Mesodermal cell (in vitro differentiated cells): Measurements from ENCODE around the gene ZNF219.

Source experiments
- H3K27ac ChIP-seq: 2 replicates; pipeline ENCODE4 v1.7.0; 2013; ENCODE audit warnings: mild to moderate bottlenecking, low read depth, low read length, moderate library complexity; ENCODE audit not compliant: severe bottlenecking
- H3K36me3 ChIP-seq: 2 replicates; pipeline ENCODE4 v1.7.1; 2013; ENCODE audit warnings: mild to moderate bottlenecking, low read length, moderate library complexity; ENCODE audit not compliant: control insufficient read depth, insufficient read depth
- H3K4me1 ChIP-seq: one replicate; pipeline ENCODE4 v1.7.1; 2013; ENCODE audit warnings: mild to moderate bottlenecking, low read length; ENCODE audit not compliant: insufficient read depth, control insufficient read depth, poor library complexity, severe bottlenecking
- H3K4me3 ChIP-seq: 2 replicates; pipeline ENCODE4 v1.7.0; 2013; ENCODE audit warnings: low read length, control low read depth, mild to moderate bottlenecking; ENCODE audit not compliant: insufficient read depth, poor library complexity, severe bottlenecking; ENCODE audit errors: extremely low read depth
- H3K9me3 ChIP-seq: 2 replicates; pipeline ENCODE4 v1.7.1; 2013; ENCODE audit warnings: mild to moderate bottlenecking, low read length, moderate library complexity; ENCODE audit not compliant: control insufficient read depth
- WGBS, 2 experiments: methylation state at CpG; one replicate each; pipeline ENCODE4 v1.1.5; 2013; ENCODE audit warnings: missing lambda C conversion rate in 2 of 2; ENCODE audit not compliant: insufficient coverage in 2 of 2; 5-methylcytosine and 5-hydroxymethylcytosine counted together

ZNF219 gene

DNA sequence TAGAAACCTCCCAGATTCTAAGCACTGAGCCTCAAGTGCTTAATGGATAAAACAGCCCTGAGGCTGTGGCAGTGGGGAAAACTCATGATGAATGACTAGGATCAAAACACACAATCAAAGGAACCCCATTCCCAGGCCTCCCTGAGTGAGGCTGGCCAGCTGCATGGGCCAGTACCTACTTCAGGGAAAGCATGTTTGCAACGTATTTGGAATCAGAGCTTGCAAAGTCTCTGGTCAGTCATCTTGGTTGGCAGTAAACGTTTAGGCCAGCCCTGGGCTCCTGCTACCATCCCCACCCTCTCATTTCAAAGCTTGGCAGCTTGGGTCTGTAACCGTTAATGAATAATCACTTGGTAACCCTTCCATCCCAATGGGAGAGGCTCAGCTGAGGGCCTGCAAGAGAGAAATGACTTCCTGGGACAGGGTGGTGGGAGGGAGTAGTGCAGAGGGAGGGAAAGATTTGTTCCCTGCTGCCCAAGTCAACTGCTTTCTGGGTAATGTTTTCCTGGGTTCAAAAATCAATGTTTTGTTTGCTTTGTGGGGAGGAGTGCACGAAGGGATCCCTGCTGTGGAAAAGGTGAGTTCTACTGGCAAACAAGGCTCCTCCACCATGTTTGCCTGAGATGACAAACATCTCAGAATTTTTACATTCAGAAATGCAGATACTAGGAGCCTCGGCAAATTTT is 42.9 kb downstream of the ZNF219 start:
- Histone ChIP-seq H3K9me3 (no peaks in the 10 kb centered on the region), H3K4me1 (peaks cover 11% of the 10 kb centered on the region), H3K36me3 (no peaks in the 10 kb centered on the region), H3K4me3 (no peak overlapping the region), H3K27ac (no peak overlapping the region)
- WGBS, 2 experiments: 64 to 68% methylated on average over 3 to 4 of the region's 5 CpGs

DNA sequence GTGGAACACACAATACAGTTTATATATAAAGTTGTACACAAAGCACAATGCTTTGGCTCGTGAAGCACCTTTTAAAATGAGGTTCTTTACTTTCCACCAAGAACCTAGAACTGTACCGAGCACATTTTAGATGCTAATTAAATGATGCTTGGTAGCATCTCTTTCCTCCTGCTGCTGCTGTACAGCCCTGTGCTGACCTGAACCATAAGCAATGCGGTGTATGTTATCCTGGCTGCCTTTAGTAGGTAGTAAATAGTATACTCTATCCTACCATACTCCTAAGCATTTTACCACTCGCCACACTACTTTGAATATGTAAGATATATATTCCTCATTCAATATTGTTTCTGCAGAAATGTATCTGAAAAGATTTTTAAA is 43.7 kb downstream of the ZNF219 start:
- WGBS, 2 experiments: 100% methylated on average over 1 of the region's 4 CpGs; no CpG with 5 or more reads in 1 of the 2 experiments
- Histone ChIP-seq H3K27ac (no peak overlapping the region), H3K36me3 (no peaks in the 10 kb centered on the region)

DNA sequence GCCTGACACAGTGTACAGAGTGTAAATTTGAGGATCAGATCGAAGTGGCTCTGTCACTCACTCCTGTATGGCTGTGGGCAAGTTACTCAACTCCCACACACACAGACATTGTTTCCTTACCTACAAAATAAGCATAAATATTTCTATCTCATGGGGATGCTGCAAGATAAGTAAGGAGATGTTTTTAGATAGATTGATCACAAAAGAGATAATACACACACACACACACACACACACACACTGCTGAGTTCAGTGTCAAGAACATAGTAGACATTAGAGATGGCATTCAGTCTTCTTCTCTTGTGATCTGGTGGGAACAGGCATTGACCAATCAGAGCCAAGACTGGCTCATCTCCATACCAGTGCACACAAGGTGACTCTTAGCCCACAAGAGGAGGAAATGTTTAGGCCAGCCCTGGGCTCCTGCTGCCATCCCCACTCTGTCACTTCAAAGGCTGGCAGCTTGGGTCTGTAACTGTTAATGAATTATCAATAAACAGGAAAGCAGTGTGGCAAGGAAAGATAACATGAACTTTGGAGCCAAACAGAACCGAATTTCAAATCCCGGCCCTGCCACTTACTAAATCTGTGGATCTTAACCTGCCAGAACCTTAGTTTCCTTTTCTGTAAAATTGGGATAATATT is 44.2 kb downstream of the ZNF219 start:
- Histone ChIP-seq H3K36me3 (no peaks in the 10 kb centered on the region), H3K9me3 (no peaks in the 10 kb centered on the region), H3K4me3 (no peak overlapping the region), H3K4me1 (peaks cover 3% of the 10 kb centered on the region), H3K27ac (no peak overlapping the region)
- WGBS, 2 experiments: 92% methylated on average over 2 of the region's 3 CpGs

More for the DNA sequence above, 43.7 kb downstream of the ZNF219 start:
- peaks cover 3% of the 10 kb centered on the region for H3K4me1 ChIP-seq
- H3K9me3 ChIP-seq: no peaks in the 10 kb centered on the region
- H3K4me3 ChIP-seq: no peak overlapping the region

DNA sequence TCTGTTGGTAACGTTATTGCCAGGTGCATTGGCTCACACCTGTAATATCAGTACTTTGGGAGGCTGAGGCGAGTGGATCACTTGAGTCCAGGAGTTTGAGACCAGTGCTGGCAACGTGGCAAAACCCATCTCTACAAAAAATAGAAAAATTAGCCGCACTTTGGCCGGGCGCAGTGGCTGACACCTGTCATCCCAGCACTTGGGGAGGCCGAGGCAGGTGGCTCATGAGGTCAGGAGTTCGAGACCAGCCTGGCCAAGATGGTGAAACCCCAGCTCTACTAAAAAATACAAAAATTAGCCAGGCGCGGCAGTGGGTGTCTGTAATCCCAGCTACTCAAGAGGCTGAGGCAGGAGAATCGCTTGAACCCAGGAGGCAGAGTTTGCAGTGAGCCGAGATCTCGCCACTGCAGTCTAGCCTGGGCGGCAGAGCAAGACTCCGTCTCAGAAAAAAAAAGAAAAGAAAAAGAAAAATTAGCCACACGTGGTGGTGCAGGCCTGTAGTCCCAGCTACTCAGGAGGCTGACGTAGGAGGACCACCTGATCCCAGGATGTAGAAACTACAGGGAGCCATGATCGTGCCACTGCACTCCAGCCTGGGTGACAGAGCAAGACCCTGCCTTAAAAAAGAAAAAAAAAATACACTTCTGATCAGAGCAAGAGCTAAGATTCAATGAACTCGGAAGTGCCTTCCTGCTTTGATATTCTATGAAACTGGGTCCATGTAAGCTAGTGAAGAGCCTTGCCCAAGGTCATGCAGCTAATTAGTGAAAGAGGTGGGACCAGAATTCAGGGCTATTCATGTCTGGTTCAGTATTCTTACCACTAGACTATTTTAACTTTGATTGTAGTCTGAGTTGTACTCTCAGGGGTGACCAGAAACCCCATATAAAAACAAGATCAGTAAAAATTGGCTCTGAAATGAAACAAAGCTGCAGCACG is 45.0 kb downstream of the ZNF219 start:
- WGBS, 2 experiments: 89% methylated on average over 16 to 18 of the region's 20 CpGs
- Histone ChIP-seq H3K4me3 (no peak overlapping the region), H3K27ac (no peak overlapping the region), H3K9me3 (no peaks in the 10 kb centered on the region), H3K36me3 (no peaks in the 10 kb centered on the region), H3K4me1 (peaks cover 3% of the 10 kb centered on the region)

DNA sequence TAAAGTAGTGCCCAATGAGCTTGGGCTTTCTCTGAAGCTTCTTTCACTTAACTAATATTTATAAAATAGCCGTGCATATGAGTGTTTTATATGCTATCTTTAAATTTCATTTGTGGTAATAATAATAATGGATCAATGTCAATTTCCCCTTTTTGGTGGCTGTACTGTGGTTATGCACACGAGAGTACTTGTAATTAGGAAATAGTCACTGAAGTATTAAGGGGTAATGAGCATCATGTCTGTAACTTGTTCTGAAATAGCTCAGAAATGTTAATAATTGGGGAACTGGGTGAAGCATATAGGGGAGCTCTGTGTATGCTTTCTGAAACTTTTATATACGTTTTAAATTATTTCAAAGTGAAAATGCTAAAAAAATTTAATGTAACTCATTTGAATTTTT is 47.9 kb downstream of the ZNF219 start:
- 92 to 100% methylated on average over 1 of the region's 3 CpGs for WGBS, 2 experiments
- H3K9me3 ChIP-seq: no peaks in the 10 kb centered on the region
- no peaks in the 10 kb centered on the region for H3K36me3 ChIP-seq
- H3K4me1 ChIP-seq: peaks cover 3% of the 10 kb centered on the region
- H3K27ac ChIP-seq: no peak overlapping the region
- H3K4me3 ChIP-seq: no peak overlapping the region

DNA sequence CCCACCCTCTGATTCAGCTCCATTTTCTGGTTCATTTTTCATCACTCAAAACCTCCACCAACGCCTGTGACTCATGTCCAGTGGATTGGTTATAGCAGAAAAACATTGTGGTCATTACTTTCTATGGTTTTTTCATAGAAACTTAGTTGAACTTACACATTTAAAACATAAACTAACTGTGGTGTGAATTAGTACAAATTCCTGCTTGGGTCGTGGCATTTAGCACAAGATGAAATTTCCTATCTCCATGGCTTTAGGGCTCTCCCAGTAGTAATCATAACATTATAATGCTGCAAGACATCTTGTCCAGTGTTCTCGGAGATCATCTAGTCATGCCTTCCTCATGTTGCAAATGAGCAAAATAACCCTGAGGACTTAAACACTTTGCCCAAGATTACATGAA is 49.2 kb downstream of the ZNF219 start:
- WGBS, 2 experiments: 100% methylated on average over 1 of the region's 3 CpGs; no CpG with 5 or more reads in 1 of the 2 experiments
- no peak overlapping the region for H3K27ac ChIP-seq

DNA sequence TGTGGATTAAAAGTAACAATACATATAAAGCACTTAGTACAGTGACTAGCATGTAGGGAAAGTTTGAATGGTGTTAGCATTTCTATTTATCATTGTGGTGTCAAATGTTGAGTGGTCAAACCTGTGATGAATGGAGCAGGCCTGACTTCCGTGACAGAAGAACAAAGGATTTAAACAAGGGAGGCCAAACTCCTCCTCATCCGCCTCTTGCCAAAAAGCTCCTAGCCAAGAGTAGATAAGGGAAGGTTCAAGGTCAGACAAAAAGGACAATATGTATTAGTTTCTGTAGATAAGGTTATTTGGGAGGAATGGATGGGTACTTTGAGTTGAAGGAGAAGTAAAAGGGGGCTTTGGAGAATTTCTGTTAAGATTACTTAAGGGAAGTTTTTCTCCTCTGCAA is 49.8 kb downstream of the ZNF219 start:
- H3K36me3 ChIP-seq: no peaks in the 10 kb centered on the region
- H3K27ac ChIP-seq: no peak overlapping the region
- H3K9me3 ChIP-seq: no peaks in the 10 kb centered on the region
- peaks cover 9% of the 10 kb centered on the region for H3K4me1 ChIP-seq
- 90 to 100% methylated on average over 1 to 2 of the region's 2 CpGs for WGBS, 2 experiments
- H3K4me3 ChIP-seq: no peak overlapping the region

More for the DNA sequence above, 49.2 kb downstream of the ZNF219 start:
- H3K36me3 ChIP-seq: no peaks in the 10 kb centered on the region
- no peak overlapping the region for H3K4me3 ChIP-seq
- H3K9me3 ChIP-seq: no peaks in the 10 kb centered on the region
- H3K4me1 ChIP-seq: peaks cover 3% of the 10 kb centered on the region

DNA sequence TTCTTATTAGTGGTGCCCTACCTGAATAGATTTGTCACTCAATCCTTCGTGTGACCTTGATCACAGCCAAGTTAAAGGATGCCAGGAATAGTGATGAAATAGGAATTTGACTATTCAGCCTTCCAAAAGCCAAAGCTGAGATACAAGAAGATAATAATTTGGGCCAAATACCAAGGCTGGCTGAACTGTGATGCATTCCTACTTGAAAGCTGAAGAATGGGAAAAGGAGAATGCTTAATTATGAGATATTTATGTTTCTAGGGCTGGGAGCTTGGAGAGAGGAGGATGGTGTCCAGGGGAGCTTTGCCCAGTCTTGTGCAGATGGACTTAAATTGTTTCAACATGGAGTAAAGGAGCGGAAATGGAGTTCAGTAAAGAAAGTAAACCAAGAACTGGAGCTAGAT is 51.1 kb downstream of the ZNF219 start:
- Histone ChIP-seq H3K27ac (no peak overlapping the region), H3K36me3 (no peaks in the 10 kb centered on the region), H3K9me3 (no peaks in the 10 kb centered on the region), H3K4me1 (peaks cover 13% of the 10 kb centered on the region), H3K4me3 (no peak overlapping the region)
- WGBS, 2 experiments: 100% methylated on average over 1 to 2 of the region's 2 CpGs

DNA sequence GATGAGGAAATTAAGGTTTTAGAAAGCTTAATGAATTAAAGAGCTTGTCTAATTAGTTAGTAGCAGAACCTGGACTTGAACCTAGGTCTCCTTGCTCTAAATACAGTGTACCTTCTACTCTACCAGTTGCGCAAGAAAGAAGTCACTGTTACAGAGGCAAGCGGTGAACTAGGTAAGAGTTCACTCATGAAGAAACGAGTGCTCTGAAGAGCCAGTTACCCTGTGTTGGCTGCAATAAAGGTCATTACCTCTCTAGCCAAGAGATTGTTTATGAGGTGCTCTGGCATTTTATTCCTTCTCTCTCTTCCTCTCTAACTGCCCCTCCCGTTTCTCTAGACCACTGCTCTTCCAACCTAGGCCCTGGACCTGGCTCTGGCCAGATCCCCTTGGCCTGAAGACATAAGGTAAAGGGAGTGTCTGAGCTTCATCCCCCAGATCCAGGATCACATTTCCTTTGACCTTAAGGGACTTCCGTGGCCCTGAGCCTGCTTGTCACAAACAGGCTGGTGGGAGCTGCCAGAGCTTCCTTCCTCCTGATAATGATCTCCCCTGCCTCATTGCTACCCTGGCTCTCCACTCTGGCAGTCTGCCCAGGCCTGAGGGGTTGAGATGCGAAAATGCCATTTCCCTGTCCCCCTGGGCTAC is 54.4 kb downstream of the ZNF219 start:
- Histone ChIP-seq H3K9me3 (no peaks in the 10 kb centered on the region), H3K36me3 (no peaks in the 10 kb centered on the region), H3K27ac (no peak overlapping the region), H3K4me3 (no peak overlapping the region), H3K4me1 (peaks cover 23% of the 10 kb centered on the region)
- 71 to 79% methylated on average over 2 to 3 of the region's 6 CpGs for WGBS, 2 experiments

DNA sequence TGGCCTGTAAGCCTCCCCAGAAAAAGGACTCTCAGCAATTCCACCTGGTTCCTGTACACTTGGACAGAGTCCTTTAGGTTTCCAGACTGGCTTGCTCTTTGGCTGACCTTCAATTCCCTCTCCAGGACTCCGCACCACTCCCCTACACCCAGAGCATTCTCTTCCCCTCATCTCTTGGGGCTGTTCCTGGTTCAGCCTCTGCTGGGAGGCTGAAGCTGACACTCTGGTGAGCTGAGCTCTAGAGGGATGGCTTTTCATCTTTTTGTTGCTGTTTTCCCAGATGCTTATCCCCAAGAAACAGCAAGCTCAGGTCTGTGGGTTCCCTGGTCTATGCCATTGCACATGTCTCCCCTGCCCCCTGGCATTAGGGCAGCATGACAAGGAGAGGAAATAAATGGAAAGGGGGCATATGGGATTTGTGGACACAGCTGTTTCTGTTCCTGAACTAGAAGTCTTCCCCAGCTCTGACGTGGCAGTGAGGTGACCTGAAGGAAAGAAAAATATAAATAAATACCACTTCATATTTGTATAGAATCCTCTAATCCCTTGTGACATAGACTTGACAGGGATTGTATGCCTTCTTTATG is 55.0 kb downstream of the ZNF219 start:
- no peak overlapping the region for H3K4me3 ChIP-seq
- H3K4me1 ChIP-seq: peaks cover 27% of the 10 kb centered on the region
- H3K9me3 ChIP-seq: no peaks in the 10 kb centered on the region
- no peak overlapping the region for H3K27ac ChIP-seq
- H3K36me3 ChIP-seq: no peaks in the 10 kb centered on the region
- no CpG with 5 or more reads among the region's 2 CpGs for WGBS, 2 experiments
